GM12801 (cell line): ENCODE data around the gene TARBP2.

ENCODE experiments used
- TF ChIP-seq, protein P1 (sequence below): IDR thresholded peaks from one replicate; pipeline ENCODE4 v1.5.1; 2011; ENCODE audit warnings: control low read depth; ENCODE audit not compliant: insufficient read length; ENCODE audit errors: extremely low read depth

TARBP2 gene

GRCh38 chr12:53492830-53493609, 8.1 kb upstream of the TARBP2 start:
- TF ChIP-seq, protein P1, sequence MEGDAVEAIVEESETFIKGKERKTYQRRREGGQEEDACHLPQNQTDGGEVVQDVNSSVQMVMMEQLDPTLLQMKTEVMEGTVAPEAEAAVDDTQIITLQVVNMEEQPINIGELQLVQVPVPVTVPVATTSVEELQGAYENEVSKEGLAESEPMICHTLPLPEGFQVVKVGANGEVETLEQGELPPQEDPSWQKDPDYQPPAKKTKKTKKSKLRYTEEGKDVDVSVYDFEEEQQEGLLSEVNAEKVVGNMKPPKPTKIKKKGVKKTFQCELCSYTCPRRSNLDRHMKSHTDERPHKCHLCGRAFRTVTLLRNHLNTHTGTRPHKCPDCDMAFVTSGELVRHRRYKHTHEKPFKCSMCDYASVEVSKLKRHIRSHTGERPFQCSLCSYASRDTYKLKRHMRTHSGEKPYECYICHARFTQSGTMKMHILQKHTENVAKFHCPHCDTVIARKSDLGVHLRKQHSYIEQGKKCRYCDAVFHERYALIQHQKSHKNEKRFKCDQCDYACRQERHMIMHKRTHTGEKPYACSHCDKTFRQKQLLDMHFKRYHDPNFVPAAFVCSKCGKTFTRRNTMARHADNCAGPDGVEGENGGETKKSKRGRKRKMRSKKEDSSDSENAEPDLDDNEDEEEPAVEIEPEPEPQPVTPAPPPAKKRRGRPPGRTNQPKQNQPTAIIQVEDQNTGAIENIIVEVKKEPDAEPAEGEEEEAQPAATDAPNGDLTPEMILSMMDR, result no peak

DNA sequence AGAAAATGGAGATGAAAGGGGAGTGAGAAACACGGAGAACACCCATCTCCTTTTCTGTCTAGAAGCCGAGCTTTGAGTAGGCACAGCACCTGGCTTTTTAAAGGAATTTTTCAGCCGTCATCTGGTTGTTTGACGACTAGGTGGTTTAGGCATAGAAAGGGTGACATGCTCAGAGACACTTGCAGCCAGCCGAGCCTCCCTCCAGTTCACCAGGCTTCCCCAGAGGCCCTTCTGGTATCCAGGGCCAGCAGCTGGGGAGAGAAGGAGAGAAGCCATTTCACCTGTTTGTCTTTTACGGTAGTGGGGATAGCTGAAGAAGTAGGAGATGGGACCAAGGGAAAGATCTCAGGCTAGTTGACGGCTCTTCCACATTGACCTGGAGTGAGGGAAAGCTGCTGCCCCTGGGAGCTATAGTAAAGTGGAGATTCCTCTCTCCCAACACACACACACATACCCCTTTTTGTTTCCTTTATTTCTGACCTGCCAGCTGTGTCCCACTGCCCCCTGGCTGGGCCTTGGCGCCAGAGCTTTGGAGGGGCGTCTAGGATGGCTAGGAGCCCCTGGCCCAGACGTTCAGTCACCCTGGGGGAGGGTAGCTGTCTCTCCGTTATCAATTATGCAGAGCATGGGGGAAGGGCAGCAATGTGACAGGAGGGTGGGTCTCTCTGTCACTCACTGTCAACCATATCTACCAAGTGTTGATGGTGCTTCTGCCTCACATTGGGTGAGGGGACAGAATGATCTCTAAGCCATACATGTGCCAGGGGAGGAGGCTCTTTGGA, 7.3 kb upstream of the TARBP2 start:
- TF ChIP-seq, protein P1, result no peak

- TF ChIP-seq, protein P1, result no peak
These were observed 5.0 kb upstream of the TARBP2 start for GRCh38 chr12:53495903-53496751.

DNA sequence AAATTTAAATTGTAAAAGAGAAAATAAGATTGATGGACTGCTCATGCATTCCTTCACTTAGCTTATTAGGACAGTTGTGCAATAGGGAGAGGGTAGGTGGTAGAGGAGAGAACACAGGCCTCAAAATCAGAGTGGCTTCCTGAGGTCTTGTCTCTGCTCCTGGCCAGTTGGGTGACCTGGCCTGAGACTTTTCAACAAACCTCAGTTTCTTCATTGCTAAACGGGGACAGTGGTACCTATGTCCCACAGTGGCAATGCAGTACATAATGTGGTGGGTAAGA, 4.4 kb upstream of the TARBP2 start:
- TF ChIP-seq, protein P1, result no peak

DNA sequence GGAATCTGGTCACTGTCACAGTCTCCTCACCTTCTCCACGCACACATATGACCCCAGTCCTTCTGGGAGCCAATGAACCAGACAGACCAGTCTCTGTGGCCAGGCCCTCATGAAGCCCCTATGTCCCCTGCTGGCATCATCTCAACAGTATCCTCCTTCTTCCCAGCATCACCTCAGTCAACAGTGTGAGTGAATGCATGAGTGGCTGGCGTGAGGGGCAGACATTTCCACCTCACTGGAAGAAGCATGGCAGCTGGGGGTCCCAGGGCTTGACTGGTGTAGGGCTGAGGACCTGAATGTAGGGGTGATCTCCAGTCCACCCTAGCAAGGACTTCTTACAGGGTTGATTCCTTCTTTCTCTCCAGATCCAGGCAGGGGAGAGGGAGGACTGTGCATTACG, 3.6 kb upstream of the TARBP2 start:
- TF ChIP-seq, protein P1, result no peak

DNA sequence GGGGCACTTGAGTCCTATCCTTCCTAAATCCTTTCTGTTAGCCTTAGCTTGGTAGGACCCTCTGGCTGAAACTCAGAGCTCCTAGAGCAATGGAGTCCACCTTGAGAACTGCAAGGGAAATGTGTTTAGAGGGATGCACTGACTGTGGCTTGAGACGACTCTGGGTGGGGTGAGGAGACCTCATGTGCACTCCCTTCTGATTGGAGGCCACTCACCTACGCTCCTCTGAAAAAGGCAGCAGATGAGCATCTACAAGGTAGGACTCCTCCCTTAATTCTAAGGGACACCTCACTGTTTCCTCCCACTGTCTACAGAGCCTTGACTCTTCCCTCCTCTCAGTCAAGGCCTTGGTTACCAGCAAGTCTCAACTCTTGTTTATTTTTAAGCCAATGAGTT, 2.9 kb upstream of the TARBP2 start:
- TF ChIP-seq, protein P1, result no peak
